Stimulated activated CD8-positive, alpha-beta memory T cell treated with anti-CD3 and anti-CD28 coated beads, Interleukin-7, amount 100 ng/mL, for 48 hours (primary cell): ENCODE measurements around the gene SAMD15.
"Not testable (repeated sequence)": the region's sequence is repeated elsewhere in the genome, so short reads cannot be mapped to it uniquely, and the experiment has no call there.

Experiments used
- DNase-seq, 2 donors: peaks; one replicate each; pipeline ENCODE4 v3.0.0-alpha.2; 2020; ENCODE audit warnings: low read depth in 1 of 2; ENCODE audit errors: extremely low read depth in 1 of 2

Gene SAMD15

DNA sequence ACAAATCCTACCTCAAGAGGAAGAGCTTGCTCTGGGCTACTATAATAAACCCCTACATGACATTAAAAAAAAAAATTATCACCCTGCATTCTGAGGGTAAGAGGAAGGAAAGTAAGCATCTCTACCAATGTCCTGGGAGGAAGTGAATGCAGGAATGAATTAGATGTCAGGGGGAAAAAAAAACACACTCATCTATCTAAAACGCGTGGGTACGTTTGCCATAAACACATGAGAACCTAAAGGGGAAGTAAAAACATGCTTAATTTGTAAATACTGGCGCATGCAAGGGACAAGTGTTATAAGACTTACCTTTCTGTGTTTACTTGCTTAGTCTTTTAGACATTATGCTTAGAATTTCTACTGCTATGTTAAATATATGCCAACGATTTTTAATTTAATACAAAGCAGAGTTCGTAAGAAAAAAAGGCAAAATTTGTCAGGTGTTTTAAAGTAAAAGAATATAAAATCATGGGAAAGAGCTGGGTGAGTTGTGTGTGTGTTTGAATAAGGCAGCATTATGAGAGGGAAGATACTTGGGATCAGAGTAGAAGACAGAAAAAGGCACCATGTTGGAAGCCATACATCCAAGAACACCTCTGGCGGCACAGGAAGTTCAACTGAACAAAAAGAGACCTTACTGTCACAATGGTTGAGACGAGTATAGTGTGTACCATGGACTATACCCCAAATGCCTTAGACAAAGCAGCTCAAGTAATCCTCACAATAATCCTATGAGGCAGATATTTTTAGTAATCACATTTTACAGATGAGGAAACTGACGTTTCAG is 1.8 kb upstream of the SAMD15 start:
- DNase-seq = no peak

DNA sequence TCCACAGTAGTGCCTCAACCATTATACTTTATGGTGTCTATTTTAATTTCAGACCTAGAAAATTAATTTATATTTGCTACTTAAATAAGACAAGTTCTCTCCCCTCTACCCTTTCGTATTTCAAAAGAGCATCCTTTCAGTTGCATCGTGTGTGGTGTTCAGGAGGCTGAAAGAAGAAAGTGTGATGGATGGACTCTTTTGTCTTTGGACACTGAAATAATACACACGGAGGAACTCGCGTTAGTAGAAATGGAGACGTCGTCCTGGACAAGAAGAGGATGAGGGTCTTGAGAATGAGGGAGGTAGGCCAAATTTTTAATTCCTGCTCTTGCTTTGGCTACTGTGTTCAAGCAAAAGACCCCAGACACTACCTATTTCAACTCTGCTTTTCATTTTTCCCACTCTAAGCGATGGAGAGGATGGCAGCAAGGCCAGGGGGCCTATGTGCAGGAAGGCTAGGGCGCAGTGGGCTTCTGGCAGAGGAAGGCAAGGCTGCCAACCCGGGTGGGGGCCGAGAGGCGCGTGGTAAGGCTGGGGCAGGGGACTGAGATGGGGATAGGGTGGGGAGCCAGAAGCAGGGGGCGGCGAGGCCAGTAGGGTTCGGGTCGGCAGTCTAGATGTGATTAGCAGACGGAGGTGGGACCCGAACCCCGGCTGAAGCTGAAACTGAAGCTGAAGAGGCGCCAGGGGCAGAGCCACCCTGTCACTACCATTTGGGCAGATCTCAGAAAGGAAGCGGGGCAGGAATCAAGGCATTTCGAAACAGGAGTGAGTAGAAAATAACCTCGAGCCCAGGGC is 1.0 kb upstream of the SAMD15 start:
- DNase-seq = peak in 1 of 2 donors; percentile 14

DNA sequence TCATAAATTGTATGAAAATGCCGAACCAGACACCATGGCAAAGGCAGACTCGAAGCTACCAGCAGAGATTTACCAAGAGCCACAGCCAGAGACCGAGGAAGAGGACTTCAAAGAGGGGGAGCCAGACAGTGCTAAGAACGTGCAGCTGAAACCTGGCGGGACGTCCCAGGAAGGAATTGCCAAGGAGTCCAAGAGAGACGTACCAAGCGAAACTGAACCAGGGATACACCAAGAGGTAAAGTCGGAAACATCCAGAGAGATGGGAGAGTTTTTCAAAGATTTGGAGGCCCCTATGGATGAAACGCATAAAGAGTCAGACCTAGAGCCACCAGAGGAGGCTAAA is 294 bp downstream of the SAMD15 start:
- DNase-seq = no peak

DNA sequence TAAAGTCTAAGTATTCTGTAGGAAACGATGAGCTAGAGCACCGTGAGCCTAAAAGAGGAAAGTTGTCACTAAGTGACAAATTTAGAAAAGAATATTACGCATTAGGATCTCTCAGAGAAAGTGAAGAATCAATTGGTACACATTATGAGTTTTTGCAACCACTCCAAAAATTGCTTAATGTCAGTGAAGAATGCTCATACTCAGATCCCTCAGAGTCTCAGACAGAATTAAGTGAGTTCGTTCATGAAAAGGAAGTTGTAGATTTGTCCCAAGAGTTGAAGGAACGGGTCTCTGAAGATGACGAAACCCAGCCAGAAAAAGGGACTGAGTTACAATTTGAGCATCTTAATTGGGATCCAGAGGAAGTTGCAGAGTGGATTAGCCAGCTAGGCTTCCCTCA is 1.5 kb downstream of the SAMD15 start:
- no peak for DNase-seq

DNA sequence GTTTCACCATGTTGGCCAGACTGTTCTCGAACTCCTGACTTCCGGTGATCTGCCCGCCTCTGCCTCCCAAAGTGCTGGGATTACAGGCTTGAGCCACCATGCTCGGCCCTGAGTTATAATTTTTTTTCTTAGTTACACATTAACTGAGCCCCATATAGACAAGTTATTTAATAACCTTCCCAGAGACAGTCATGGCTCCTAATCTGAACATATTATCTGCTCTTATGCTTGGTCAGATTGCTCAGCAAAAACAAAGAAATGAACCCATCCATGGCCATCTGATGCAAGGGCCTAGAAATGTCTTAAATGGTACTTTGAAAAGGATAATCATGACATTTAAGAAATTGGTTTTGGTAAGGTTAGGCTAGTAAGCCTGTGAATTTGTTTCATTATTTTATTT is 13.0 kb downstream of the SAMD15 start:
- DNase-seq = no peak

DNA sequence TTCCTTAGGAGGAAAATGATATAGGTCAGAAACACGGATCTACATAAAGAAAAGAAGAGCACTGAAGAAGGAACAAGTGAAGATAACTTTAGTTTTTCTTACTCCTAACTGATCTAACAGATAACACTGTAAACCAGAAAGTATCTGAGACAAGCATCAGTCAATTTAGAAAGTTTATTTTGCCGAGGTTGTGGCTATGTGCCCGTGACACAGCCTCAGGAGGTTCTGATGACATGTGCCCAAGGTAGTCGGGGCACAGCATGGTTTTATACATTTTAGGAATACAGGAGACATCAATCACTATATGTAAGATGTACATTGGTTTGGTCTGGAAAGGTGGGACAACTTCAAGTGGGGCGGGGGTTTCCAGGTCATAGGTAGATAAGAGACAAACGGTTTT is 23.0 kb downstream of the SAMD15 start:
- no peak for DNase-seq

DNA sequence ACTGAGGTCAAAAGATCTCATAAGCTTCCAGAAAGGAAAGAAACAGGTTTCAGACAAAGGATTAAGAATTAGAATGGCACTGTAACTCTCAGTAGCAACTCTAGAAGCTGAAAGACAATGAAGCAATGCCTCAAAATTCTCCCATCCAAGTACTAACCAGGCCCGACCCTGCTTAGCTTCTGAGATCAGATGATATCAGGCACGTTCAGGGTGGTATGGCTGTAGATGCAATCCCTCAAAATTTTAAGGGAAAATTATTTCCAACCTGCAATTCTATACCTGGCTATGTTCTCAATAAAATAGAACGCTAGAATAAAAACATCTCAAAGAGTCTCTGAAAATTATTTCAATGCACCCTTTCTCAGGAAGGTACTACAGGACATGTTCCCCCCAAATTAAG is 26.6 kb downstream of the SAMD15 start:
- DNase-seq = no peak

DNA sequence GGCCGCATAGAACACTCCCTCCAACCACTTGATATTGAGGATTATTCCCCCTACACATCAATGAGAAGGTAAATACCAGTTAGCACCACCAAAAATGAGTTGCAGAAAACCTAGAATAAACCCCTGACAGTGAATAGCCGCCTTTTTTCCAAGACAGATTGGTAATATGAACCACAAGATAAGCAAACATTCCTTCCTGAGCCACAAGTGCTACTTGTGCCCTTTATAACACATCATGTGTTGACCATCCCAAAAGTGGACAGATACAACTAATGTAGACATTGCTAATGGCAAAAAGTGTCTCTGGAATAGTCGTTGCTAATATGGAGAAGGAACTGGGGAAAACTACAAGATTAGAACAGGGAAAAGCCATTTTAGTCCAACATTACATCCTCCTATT is 28.9 kb downstream of the SAMD15 start:
- no peak for DNase-seq

DNA sequence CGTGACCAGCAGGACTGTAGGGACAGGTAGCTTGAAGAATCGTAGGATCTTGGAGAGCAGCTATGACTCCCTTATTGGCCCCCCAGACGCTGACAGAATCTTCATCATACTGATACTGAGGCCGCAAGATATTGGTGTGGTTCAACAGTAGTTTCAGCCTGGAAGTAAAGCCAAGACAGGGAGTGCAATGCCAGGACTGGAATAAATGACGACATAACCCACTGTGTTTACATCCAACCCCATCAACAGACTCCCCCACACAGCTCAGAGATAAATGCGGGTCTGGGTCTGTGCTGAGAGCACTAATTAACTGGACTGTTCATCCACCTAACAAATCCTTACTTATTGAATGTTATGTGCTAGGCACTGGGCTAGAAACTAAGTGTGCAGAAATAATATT is 29.5 kb downstream of the SAMD15 start:
- DNase-seq = no peak

DNA sequence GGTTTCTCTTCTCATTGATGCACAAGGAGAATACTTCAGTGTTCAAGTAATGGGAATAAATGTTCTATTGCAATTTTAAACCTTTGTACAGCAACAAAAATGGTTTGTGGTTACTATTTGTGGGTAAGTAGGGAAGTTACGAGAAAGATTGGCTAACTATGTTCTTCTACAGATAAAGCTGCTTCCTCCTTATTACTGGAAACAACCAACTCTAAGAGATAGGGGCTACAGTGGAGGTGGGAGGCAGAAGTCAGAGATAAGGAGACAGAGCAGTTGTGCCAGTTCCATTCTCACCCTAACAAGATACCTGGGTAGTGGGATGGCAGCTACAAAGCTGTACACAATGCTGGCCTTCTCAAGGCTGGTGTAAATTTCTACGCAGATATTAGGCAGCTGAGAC is 30.0 kb downstream of the SAMD15 start:
- no peak for DNase-seq

DNA sequence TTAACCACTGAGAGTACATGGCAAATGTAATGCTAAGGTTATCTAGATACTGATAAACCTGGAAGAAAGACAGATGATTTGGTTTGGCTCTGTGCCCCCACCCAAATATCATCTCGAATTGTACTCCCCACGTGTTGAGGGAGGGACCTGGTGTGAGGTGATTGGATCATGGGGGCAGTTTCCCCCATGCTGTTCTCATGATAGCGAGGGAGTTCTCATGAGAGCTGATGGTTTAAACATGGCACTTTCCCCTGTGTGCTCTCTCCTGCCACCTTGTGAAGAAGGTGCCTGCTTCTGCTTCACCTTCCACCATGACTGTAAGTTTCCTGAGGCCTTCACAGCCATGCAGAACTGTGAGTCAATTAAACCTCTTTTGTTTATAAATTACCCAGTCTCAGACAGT is 32.0 kb downstream of the SAMD15 start:
- no peak for DNase-seq

DNA sequence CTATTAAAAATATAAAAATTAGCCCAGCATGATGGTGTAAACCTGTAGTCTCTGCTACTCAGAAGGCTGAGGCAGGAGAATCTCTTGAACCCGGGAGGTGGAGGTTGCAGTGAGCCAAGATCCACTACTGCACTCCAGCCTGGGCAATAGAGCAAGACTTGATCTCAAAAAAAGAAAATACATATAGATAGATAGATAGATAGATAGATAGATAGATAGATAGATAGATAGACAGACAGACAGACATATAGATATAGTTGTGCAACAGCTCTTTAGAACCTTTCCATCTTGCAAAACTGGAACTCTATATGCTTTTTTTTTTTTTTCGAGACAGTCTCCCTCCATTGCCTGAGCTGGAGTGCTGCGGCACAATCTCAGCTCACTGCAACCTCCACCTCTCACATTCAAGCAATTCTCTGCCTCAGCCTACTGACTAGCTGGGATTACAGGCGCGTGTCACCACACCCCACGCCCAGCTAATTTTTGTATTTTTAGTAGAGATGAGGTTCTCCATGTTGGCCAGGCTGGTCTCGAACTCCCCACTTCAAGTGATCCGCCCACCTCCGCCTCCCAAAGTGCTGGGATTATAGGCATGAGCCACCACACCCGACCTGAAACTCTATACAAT is 38.3 kb downstream of the SAMD15 start:
- not testable (repeated sequence) for DNase-seq

DNA sequence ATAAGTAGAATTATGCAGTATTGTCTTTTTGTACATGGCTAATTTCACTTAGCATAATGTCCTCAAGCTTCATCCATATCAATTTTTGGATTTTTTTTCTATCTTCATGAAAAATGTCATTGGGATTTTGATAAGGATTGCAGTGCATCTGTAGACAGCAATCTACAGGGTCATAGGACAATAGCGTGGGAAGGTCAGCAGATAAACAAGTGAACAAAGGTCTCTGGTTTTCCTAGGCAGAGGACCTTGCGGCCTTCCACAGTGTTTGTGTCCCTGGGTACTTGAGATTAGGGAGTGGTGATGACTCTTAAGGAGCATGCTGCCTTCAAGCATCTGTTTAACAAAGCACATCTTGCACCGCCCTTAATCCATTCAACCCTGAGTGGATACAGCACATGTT is 38.9 kb downstream of the SAMD15 start:
- DNase-seq = not testable (repeated sequence)

DNA sequence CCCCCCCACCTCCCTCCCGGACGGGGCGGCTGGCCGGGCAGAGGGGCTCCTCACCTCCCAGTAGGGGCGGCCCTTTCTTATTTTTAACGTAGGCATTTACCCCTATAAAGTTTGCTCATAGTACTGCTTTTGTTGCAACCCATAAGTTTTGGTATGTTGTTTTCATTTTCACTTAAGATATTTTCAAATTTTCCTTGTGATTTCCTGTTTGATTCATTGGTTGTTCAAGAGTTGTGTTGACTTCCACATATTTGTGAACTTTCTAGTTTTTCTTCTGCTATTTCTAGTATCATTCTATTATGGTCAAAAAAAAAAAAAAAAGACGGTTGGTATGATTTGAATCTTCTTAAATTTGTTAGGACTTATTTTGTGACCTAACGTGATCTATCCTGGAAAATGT is 39.7 kb downstream of the SAMD15 start:
- DNase-seq = no peak

DNA sequence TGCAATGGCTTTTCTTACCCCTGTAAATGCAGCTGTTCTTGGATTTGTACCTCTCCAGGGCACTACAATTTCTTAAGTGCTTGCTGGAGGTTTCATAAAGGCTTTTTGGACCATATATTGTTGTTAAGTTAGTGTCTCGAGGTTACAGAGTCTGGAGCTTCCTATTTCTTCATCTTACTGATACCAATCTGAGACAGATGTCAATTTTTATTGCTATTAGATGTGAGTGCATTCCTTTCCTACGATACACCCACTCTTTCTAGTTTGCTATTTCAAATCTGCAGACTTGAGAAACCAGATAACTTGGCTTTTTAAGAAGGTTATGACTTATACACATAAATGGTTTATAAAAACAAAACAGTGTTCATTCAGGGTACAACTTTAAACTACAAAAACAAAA is 44.0 kb downstream of the SAMD15 start:
- DNase-seq = no peak

DNA sequence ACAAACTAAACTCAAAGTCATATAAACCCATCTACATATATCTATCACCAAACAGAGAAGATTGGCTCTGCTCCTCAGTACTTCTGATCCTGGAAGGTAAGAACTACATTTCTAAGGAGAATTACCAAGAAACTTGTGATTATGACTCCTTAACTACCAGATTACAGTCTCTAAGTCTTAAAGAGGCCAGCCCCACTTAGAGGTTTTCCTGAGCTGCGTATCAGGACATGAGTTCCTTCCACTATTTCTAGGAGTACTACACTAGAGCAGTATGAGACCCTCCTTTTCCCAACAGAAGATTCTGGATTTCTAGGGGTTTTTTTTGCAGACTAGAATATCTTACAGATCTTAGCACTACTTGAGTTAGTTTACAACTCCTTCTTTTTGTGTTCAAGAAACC is 46.2 kb downstream of the SAMD15 start, which contains the start of gene NOXRED1:
TSS of gene NOXRED1 (minus strand) at position 101 of the 400 bp plus-strand sequence. CDS start 634 bp downstream, outside the sequence.
- DNase-seq = no peak

DNA sequence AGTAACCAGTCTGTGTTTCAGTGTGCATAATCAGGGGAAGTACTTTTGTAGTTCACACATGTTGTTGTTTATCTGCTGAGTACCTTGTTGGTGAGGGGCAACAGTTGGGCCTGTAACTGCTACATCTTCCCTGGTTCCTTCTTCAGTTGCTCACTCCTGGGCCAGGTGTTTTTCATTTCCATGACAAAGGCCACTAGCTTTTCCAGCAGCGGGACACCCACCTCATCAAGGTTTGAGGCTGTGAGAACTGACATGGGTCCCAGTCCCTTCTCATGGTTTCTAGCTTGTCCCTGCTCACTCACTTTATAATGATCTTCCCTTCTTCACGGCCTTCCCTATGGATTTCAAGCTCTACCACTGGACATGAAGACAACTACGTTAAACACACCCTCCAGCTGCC is 47.7 kb downstream of the SAMD15 start:
- DNase-seq = no peak

DNA sequence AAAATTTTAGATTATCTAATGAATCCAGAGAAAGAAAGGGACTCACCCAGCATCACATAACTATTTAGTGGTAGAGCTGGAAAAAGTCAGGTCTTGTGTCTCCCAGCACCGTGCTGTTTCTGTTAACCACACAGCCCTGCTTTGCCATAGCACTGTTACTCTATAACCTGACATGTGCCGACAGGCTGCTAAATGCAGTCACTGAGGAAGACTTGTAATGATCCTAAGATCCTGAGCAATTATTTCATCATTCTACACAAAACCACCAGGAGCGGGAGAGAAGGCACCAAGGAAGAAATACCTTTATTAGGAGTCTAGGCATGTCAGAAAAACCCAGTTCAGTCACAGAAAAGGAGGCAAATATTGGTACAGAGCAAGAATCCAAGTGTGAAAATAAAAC is 49.2 kb downstream of the SAMD15 start:
- DNase-seq = no peak

DNA sequence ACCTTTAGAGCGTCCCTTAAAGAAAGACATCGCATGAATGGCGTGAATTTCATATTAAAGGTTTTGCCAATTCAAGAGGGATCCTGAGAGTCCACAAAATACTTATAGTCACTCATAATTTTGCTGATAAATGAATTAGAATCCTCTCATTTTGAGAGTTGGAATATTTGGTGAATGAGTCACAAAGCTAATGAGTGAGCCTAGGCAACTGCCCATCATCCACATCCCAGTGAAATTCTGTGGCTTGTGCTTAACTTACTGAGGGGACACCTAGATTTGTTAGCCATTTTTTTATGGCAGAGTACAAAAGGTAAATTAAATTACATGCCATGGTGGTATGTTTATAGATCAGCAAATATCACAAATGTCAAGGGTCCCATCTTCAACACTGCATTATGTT is 58.9 kb downstream of the SAMD15 start:
- no peak for DNase-seq

DNA sequence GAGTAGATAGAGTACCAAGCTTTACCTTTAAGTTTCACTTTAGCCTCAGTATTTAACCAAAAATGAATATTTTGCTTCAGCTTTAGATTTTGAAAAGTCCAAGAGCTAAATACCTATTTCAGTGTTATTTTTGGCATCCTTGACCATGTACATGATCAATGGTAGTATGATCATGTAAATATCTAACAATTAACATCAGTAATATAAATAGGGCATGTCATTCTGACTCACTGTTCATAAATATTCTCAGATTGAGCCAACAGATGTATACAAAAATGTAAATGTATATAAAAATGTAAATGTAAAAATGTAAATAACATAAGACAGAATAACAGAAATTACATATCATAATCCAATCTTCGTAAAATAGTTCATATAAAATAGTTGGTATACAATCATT is 61.4 kb downstream of the SAMD15 start:
- no peak for DNase-seq

DNA sequence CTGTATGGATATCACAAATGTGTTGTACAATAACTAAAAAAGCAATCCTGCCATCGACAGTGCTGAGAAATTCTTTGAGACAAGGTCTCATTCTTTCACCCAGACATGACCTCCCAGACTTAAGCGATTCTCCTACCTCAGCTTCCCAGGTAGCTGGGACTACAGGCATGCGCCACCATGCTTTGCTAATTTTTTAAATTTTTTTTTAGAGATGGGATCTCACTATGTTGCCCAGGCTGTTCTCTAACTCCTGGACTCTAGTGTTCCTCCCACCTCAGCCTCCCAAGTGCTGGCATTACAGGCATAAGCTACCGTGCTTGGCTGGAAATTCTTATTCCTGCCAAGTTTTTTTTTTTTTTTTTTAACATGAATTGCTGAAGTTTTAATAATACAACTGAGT is 62.7 kb downstream of the SAMD15 start:
- DNase-seq = no peak
